Measurements from ENCODE around the gene FHOD1. TPM values are rescaled to one million over a fixed set of nuclear protein-coding genes. Genes with fewer than 3 reads are reported as not detected.

FHOD1 gene
- total and polyA plus RNA-seq, 10 of the 15 experiments (the other 5 are each of a cell fraction or from before 2014, with no cell fraction given) = 8.9 to 65.7 (median 18.1) TPM

DNA sequence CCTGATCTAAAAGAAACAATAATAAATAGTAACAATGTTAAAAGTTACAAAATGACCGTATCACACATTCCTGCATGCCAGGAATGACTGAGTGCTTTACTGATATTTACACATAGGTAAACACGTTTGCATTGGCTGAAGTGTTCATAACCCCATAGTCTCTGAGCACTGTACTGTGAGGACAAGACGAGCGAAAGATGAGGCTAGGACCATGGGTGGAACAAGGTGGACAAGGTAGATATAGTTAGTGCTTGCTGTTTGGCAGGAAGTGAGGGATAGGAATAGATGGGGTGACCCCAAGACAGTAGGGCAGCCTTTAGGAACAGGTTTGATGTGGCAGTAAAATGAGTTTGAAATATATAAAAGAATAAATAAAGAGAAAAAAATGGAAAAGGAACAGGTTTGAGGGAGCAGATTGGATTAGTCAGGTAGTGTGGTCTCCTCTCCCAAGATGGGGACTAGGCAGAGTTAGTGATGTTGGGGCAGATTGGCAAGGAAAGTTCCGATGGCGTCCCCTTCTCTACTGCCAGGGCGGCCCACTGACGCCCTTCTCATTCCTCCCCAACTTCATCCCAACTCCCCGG, 55.8 kb downstream of the FHOD1 start:
- intact Hi-C loops (cut with micrococcal nuclease; ENCODE audit: unreplicated experiment) (no loop called here), in situ Hi-C loops (cut with MboI) (no loop called here)
- DNase-seq (ENCODE audit: low read depth, low spot score) (no peak), FAIRE-seq (no peak), ATAC-seq (no peak; the same call in 2 of the 3 replicates)
- peak overlapping the region; percentile 99; the same call in 1 of the 2 replicates for H3K4me3 ChIP-seq
- H3K9me3 ChIP-seq (replicated peaks; ENCODE audit: control insufficient read depth, insufficient read depth, low read length) = no peaks in the 10 kb centered on the region
- no TSS peak for BruUV-seq (replicated peaks)
- H2AFZ ChIP-seq (ENCODE audit: control insufficient read depth, low read depth, low read length) = peak overlapping the region; percentile 45
- H3K27me3 ChIP-seq (replicated peaks in 1 of 2; ENCODE audit: control insufficient read depth in 2 of 2, insufficient read depth in 2 of 2, low read length in 1 of 2) = no peaks in the 10 kb centered on the region
- H3K9ac ChIP-seq (ENCODE audit: control insufficient read depth, insufficient read depth, low read length) = 0 out of 2 replicates have a peak overlapping the region, but pooled peaks have one; percentile 3
- 24% methylated on average over 9 of the region's 9 CpGs for WGBS (ENCODE audit: insufficient coverage, insufficient replicate concordance, low lambda C conversion rate, missing lambda C conversion rate)
- H4K20me1 ChIP-seq (ENCODE audit: control insufficient read depth, insufficient read depth) = peaks cover 7% of the 10 kb centered on the region
- peak overlapping the region; percentile 58 for H3K4me2 ChIP-seq (ENCODE audit: control insufficient read depth, insufficient read depth)
- peak; percentile 85 for TF ChIP-seq HDGF (IDR thresholded peaks at IDR 0.05)
- TF ChIP-seq, protein P1, sequence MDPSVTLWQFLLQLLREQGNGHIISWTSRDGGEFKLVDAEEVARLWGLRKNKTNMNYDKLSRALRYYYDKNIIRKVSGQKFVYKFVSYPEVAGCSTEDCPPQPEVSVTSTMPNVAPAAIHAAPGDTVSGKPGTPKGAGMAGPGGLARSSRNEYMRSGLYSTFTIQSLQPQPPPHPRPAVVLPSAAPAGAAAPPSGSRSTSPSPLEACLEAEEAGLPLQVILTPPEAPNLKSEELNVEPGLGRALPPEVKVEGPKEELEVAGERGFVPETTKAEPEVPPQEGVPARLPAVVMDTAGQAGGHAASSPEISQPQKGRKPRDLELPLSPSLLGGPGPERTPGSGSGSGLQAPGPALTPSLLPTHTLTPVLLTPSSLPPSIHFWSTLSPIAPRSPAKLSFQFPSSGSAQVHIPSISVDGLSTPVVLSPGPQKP (IDR thresholded peaks at IDR 0.05; ENCODE audit: low read depth, low read length) = no peak
- RAD21 ChIA-PET (ENCODE audit: unreplicated experiment) = interaction anchor here (1.2 to 1.4 kb wide), 2 partner anchors 21 to 53 kb away, joined by 3 to 4 read pairs; partner anchors contain the start of gene NOL3
- peaks cover 9 to 17% of the 10 kb centered on the region in 2 experiments for H3K36me3 ChIP-seq (ENCODE audit: control insufficient read depth in 2 of 2, insufficient read depth in 2 of 2, low read length in 1 of 2)
- SMC1A ChIA-PET (ENCODE audit: uncharacterized antibody, unreplicated experiment) = interaction anchor here (2.1 kb wide), 1 partner anchor 53 kb away, joined by 9 read pairs; no protein-coding TSS in a partner anchor
- peaks cover 23% of the 10 kb centered on the region for H3K79me2 ChIP-seq (ENCODE audit: control insufficient read depth, insufficient read depth, low read length)
- H3K4me1 ChIP-seq (ENCODE audit: control insufficient read depth, insufficient read depth, low read length) = peaks cover 8% of the 10 kb centered on the region
- POLR2A ChIA-PET = interaction anchor here (0.7 to 4.7 kb wide), 3 partner anchors 35 to 53 kb away, joined by 4 to 22 read pairs (median 4); partner anchors contain the start of gene TMEM208
- H3K27ac ChIP-seq (ENCODE audit: control insufficient read depth, insufficient read depth) = no peak overlapping the region
- CTCF ChIA-PET = interaction anchor here (1.6 kb wide), 1 partner anchor 173 kb away, joined by 5 read pairs; no protein-coding TSS in a partner anchor

All from GM12878 (cell line).